HCT116 (cell line): ENCODE data around the gene GPR27. TPM values are rescaled to one million over a fixed set of nuclear protein-coding genes. Genes with fewer than 3 reads are reported as not detected.

ENCODE experiments used
- ATAC-seq: fragments of 200-7000 bp; cut with Tn5 transposase; 2 replicates; pipeline ENCODE4 v1.9.1; 2020; ENCODE audit warnings: mild to moderate bottlenecking, moderate library complexity
- BruUV-seq: library from RNA; stranded (reverse); fragments of 400-500 nt; replicated peaks from 2 replicates; lab custom pipeline; 2021; lab: Mats Ljungman, UMichigan
- CTCF ChIA-PET: fragments of 300-600 bp; sonication (Branson Sonifier 250); formaldehyde crosslinking; loops from one replicate; lab custom pipeline; 2021; ENCODE audit warnings: antibody characterized with exemption; lab: Charles Lee
- POLR2A ChIA-PET: fragments of 300-600, 350-600 bp; sonication (Branson Sonifier 250); formaldehyde crosslinking; loops from one replicate; lab custom pipeline; 2021; ENCODE audit warnings: antibody characterized with exemption; lab: Charles Lee
- RAD21 ChIA-PET, 2 experiments: fragments of 300-600 bp; sonication (Branson Sonifier 250); formaldehyde crosslinking; loops; one replicate each; lab custom pipeline; 2023; ENCODE audit warnings: low total read pairs in 2 of 2; ENCODE audit not compliant: uncharacterized antibody in 2 of 2, unreplicated experiment in 2 of 2, low non-redundant PET in 1 of 2; lab: Charles Lee
- DNase-seq: peaks from one replicate; pipeline ENCODE4 v3.0.0-alpha.2; 2010; ENCODE audit warnings: low read depth, low spot score
- H2AFZ ChIP-seq: fragments of 200-600 bp; shearing (Covaris generic), sonication (generic); 2 replicates; pipeline ENCODE4 v1.6.1; 2017; ENCODE audit warnings: low read depth, mixed run types, mixed read lengths, antibody characterized with exemption, low read length; ENCODE audit not compliant: poor library complexity, severe bottlenecking
- H3K27ac ChIP-seq: 2 replicates; pipeline ENCODE4 v1.5.1; 2012; ENCODE audit warnings: low read depth, low read length
- H3K27me3 ChIP-seq: fragments of 200-600 bp; sonication (generic); 2 replicates; pipeline ENCODE4 v1.6.1; 2016; ENCODE audit warnings: mixed run types, low read length, mixed read lengths; ENCODE audit not compliant: insufficient read depth
- H3K36me3 ChIP-seq, 2 experiments: fragments of 200-500 bp in 1 of 2; fragments of 200-600 bp in 1 of 2; sonication (Bioruptor generic) in 1 of 2; sonication (generic) in 1 of 2; 2 replicates each; pipeline versions ENCODE4 v1.5.1 to v1.6.1; 2014 to 2016; ENCODE audit warnings: low read length in 2 of 2, inconsistent platforms in 1 of 2, mixed read lengths in 1 of 2, mixed run types in 1 of 2; ENCODE audit not compliant: insufficient read depth in 2 of 2, control insufficient read depth in 1 of 2
- H3K4me1 ChIP-seq, 2 experiments: fragments of 200-600 bp in 1 of 2; sonication (generic) in 1 of 2; 2 replicates each; pipeline versions ENCODE4 v1.5.1 to v1.6.1; 2012 to 2017; ENCODE audit warnings: low read length in 2 of 2, inconsistent platforms in 1 of 2, mild to moderate bottlenecking in 1 of 2, mixed read lengths in 1 of 2, mixed run types in 1 of 2, moderate library complexity in 1 of 2; ENCODE audit not compliant: insufficient read depth in 2 of 2, control insufficient read depth in 1 of 2
- H3K4me2 ChIP-seq: fragments of 200-600 bp; sonication (generic); 2 replicates; pipeline ENCODE4 v1.6.1; 2017; ENCODE audit warnings: mixed run types, low read length, mixed read lengths
- H3K4me3 ChIP-seq, 2 experiments: fragments of 200-600 bp in 1 of 2; sonication (generic) in 1 of 2; replicated peaks in 1 of 2; 2 replicates each; pipeline ENCODE4 v1.5.1; 2011 to 2016; ENCODE audit warnings: low read length in 2 of 2, control low read depth in 1 of 2, low read depth in 1 of 2, mild to moderate bottlenecking in 1 of 2, mixed read lengths in 1 of 2, mixed run types in 1 of 2
- H3K79me2 ChIP-seq: fragments of 200-600 bp; sonication (generic); 2 replicates; pipeline ENCODE4 v1.6.1; 2017; ENCODE audit warnings: mild to moderate bottlenecking, mixed run types, low read length, moderate library complexity, mixed read lengths; ENCODE audit not compliant: insufficient read depth
- H3K9ac ChIP-seq: fragments of 200-600 bp; sonication (generic); 2 replicates; pipeline ENCODE4 v1.6.1; 2016; ENCODE audit warnings: low read length, mixed read lengths
- H3K9me2 ChIP-seq: fragments of 200-600 bp; sonication (generic), shearing (Covaris generic); 2 replicates; pipeline ENCODE4 v1.6.1; 2017; ENCODE audit warnings: mixed run types, mild to moderate bottlenecking, moderate library complexity; ENCODE audit not compliant: insufficient read depth
- H3K9me3 ChIP-seq, 2 experiments: fragments of 200-500 bp in 1 of 2; fragments of 200-600 bp in 1 of 2; sonication (Bioruptor generic) in 1 of 2; sonication (generic) in 1 of 2; 2 replicates each; pipeline ENCODE4 v1.6.1; 2014 to 2017; ENCODE audit warnings: low read length in 2 of 2, mixed read lengths in 2 of 2, inconsistent platforms in 1 of 2, low read depth in 1 of 2, mild to moderate bottlenecking in 1 of 2, mixed run types in 1 of 2, moderate library complexity in 1 of 2; ENCODE audit not compliant: control insufficient read depth in 1 of 2, insufficient read depth in 1 of 2
- H4K20me1 ChIP-seq: fragments of 200-600 bp; sonication (generic), shearing (Covaris generic); 2 replicates; pipeline ENCODE4 v1.6.1; 2017; ENCODE audit warnings: mixed run types, mild to moderate bottlenecking, moderate library complexity; ENCODE audit not compliant: insufficient read depth
- ATF3 ChIP-seq: IDR thresholded peaks from 2 replicates; pipeline ENCODE4 v1.6.1; 2012
- CBX3 ChIP-seq: IDR thresholded peaks from 2 replicates; pipeline ENCODE4 v1.6.1; 2012; ENCODE audit warnings: low read depth
- CEBPB ChIP-seq: IDR thresholded peaks from 2 replicates; pipeline ENCODE4 v1.6.1; 2012; ENCODE audit warnings: low read depth
- ELF1 ChIP-seq: IDR thresholded peaks from 2 replicates; pipeline ENCODE4 v1.6.1; 2012; ENCODE audit warnings: low read depth, borderline replicate concordance
- EZH2phosphoT487 ChIP-seq: fragments of 200-600 bp; IDR thresholded peaks from 2 replicates; pipeline ENCODE4 v1.6.1; 2018; ENCODE audit warnings: antibody characterized with exemption, borderline replicate concordance
- JUND ChIP-seq: IDR thresholded peaks from 2 replicates; pipeline ENCODE4 v1.6.1; 2012
- POLR2AphosphoS5 ChIP-seq: IDR thresholded peaks from 2 replicates; pipeline ENCODE4 v1.6.1; 2011; ENCODE audit warnings: mild to moderate bottlenecking, low read depth, low read length, moderate library complexity
- REST ChIP-seq: IDR thresholded peaks from 2 replicates; pipeline ENCODE4 v1.6.1; 2012; ENCODE audit warnings: low read depth
- SIN3A ChIP-seq: IDR thresholded peaks from 2 replicates; pipeline ENCODE4 v1.6.1; 2012; ENCODE audit warnings: low read depth
- SP1 ChIP-seq: IDR thresholded peaks from 2 replicates; pipeline ENCODE4 v1.6.1; 2012; ENCODE audit warnings: low read depth
- SRF ChIP-seq: IDR thresholded peaks from 2 replicates; pipeline ENCODE4 v1.6.1; 2012; ENCODE audit warnings: low read depth
- TCF7L2 ChIP-seq: IDR thresholded peaks from 2 replicates; pipeline ENCODE4 v1.7.0; 2011; ENCODE audit warnings: borderline replicate concordance, inconsistent platforms; ENCODE audit not compliant: insufficient read depth, insufficient read length; ENCODE audit errors: extremely low read depth
- YY1 ChIP-seq: IDR thresholded peaks from 2 replicates; pipeline ENCODE4 v1.6.1; 2011; ENCODE audit warnings: low read length, low read depth, moderate library complexity, mild to moderate bottlenecking; ENCODE audit not compliant: insufficient replicate concordance; ENCODE audit errors: extremely low read depth
- ZBTB33 ChIP-seq: IDR thresholded peaks from 2 replicates; pipeline ENCODE4 v1.6.1; 2011; ENCODE audit warnings: mild to moderate bottlenecking, low read length, moderate library complexity; ENCODE audit not compliant: insufficient replicate concordance; ENCODE audit errors: extremely low read depth
- ZFX ChIP-seq: fragments of 450-650 bp; IDR thresholded peaks from 2 replicates; pipeline ENCODE4 v1.6.1; 2017
- ZNF274 ChIP-seq: fragments of 200-500 bp; sonication (Bioruptor generic); IDR thresholded peaks from 2 replicates; pipeline ENCODE4 v1.6.1; 2014; ENCODE audit warnings: mild to moderate bottlenecking, low read depth, low read length, inconsistent platforms
- intact Hi-C: fragments of 100-400 bp; cut with micrococcal nuclease; formaldehyde crosslinking; loops from 2 replicates; pipeline ENCODE4 v1.10.0; 2022
- total RNA-seq: library from RNA; stranded (reverse); gene quantifications from one replicate; pipeline ENCODE4 v1.2.1, GENCODE V29; 2021; ENCODE audit not compliant: unreplicated experiment

Gene GPR27
- total RNA-seq, 1 experiment from 2014 or later = not detected

GRCh38 chr3:71803248-71803647 is 49.6 kb downstream of the GPR27 start (continued):
- no peak for TF ChIP-seq CEBPB
- no peak for TF ChIP-seq TCF7L2
- no peak for TF ChIP-seq SIN3A
- TF ChIP-seq POLR2AphosphoS5 = no peak
- no peak for TF ChIP-seq YY1
- TF ChIP-seq SP1 = no peak
- no peak for TF ChIP-seq CBX3

GRCh38 chr3:71805199-71805598 is 51.5 kb downstream of the GPR27 start:
- POLR2A ChIA-PET = no interaction called here
- no peaks in the 10 kb centered on the region for H3K4me1 ChIP-seq
- no peak for TF ChIP-seq ZBTB33
- TF ChIP-seq EZH2phosphoT487 = no peak
- TF ChIP-seq CBX3 = no peak
- TF ChIP-seq ZFX = no peak
- TF ChIP-seq JUND = no peak
- TF ChIP-seq REST = no peak
- no peak for TF ChIP-seq SP1
- TF ChIP-seq CEBPB = no peak
- no peak for TF ChIP-seq ELF1
- TF ChIP-seq SRF = no peak
- no peak for TF ChIP-seq YY1
- no peak for TF ChIP-seq ZNF274
- no peak for TF ChIP-seq ATF3
- TF ChIP-seq, all 23 proteins: peak for 0
- no peak overlapping the region for H3K27ac ChIP-seq
- DNase-seq = no peak
- H3K9ac ChIP-seq = no peak overlapping the region
- BruUV-seq = no TSS peak
- RAD21 ChIA-PET = no interaction called here
- intact Hi-C loops = no loop called here
- no peaks in the 10 kb centered on the region for H4K20me1 ChIP-seq
- no peaks in the 10 kb centered on the region for H3K9me3 ChIP-seq
- no peak for ATAC-seq
- H3K4me3 ChIP-seq = no peak overlapping the region
- H3K4me2 ChIP-seq = no peak overlapping the region
- CTCF ChIA-PET = no interaction called here
- H2AFZ ChIP-seq = no peak overlapping the region
- no peaks in the 10 kb centered on the region for H3K9me2 ChIP-seq
- H3K27me3 ChIP-seq = peaks cover 12% of the 10 kb centered on the region
- no peaks in the 10 kb centered on the region for H3K36me3 ChIP-seq
- H3K79me2 ChIP-seq = no peaks in the 10 kb centered on the region
